ENCODE results near the gene FES.
"Not testable (repeated sequence)": the region's sequence is repeated elsewhere in the genome, so short reads cannot be mapped to it uniquely, and the experiment has no call there.

Gene FES
- 0.27 to 0.31 reads per million in 2 donors for total RNA-seq

DNA sequence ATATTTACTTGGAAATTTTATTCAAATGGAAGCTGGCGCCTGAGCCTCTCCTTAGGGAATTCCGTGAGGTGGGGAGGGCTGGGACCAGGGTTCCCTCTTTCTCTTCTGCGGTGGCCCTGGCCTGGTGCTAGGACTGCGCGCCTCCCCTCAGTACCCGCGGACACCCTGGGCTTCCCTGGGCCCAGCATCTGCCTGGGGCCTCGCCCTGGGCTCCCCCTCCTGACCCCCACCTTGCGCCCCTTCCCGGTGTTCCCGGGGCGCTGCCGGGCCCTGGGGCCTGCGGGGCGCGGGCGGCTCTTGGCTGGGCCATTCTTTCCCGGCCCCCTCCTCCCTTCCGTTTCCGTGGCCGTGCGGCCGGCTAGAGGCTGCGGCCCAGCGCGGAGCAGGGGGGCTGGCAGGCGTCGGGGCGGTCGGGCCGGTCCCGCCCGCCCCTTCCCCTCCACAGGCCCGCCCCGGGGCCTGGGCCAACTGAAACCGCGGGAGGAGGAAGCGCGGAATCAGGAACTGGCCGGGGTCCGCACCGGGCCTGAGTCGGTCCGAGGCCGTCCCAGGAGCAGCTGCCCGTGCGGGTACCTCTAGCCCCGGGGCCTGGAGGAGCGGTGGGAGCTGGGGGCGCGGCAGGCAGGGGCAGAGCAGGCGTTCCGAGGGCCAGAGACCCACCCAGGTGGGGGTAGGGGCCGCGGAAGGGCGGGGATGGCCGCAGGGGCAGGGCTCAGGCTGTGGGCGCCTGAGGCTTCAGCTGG is at the start of gene FES:
FES (plus strand) TSS at position 529 of the 743 bp plus-strand sequence. CDS start 542 bp downstream, outside the sequence.
- no peak for DNase-seq

- DNase-seq, result no peak
Measured at GRCh38 chr15:90834626-90835025, 49.7 kb upstream of the FES start.

DNA sequence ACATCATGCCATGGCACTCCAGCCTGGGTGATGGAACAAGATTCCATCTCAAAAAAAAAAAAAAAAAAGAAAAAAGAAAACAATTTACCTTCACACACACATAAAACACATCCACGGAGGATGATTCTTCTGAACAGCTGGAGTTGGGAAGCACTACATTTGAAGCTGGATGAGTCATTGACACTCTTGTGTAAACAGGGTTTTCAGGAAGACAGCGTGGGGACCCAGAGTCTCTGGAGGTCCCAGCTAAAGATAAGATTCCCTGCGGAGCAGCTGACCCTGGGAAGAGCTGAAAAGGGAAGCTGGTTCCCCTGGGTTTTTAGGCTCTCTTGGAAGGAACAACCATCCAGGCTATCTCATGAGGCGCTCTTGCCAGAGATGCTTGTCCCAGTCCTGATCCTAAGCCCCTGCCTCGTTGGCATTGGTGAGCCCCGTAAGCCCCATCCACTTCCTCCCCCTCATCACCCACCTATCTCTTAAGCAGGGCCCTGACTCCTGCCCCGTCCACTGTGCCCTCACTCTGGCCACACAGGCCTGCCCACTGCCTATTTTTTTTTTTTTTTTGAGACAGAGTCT is 47.9 kb upstream of the FES start:
- DNase-seq, result no peak

DNA sequence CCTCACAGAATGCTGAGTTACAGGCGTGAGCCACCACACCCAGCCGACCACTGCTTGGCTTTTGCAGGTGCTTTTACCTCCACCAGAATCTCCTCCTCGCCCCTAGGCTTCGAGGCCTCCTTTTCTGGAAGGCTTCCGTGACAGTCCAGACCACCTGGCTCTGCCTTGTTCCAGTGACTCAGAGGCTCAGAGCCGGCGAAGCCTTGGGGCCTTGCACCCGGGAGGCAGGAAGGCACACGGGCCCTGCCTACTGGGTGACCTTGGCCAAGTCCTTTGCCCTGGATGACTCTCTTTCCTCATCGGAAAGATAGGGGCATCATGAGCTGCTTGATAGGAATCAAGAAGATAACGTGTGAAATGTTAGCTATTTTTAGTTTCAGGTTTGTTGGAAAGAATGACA is 47.2 kb upstream of the FES start:
- DNase-seq, result peak in 2 of 5 experiments; percentile 31 to 65

GRCh38 chr15:90838139-90838538 is 46.2 kb upstream of the FES start:
- peak; percentile 51 to 96 (median 77) for DNase-seq

DNA sequence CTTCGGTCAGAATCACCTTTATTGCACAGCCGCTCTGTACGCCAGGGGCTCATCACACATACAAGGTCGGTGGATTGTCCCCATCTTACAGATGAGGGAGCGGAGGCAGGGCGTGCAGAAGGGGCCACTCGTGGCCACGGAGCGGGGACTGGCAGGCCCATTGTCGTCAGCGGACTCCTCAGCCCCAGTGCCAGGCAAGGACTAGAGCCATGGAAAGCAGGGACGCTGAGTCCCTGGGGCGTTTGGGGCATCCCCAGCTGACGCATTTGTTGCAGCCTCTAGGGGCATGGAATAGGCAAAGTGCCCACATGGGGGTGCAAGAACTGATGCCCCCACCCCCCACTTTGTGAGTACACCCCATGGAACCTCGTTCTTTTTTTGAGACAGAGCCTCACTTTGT is 45.8 kb upstream of the FES start:
- peak in 1 of 5 experiments; percentile 41 for DNase-seq

GRCh38 chr15:90839187-90840071 is 44.9 kb upstream of the FES start:
- DNase-seq, result no peak

DNA sequence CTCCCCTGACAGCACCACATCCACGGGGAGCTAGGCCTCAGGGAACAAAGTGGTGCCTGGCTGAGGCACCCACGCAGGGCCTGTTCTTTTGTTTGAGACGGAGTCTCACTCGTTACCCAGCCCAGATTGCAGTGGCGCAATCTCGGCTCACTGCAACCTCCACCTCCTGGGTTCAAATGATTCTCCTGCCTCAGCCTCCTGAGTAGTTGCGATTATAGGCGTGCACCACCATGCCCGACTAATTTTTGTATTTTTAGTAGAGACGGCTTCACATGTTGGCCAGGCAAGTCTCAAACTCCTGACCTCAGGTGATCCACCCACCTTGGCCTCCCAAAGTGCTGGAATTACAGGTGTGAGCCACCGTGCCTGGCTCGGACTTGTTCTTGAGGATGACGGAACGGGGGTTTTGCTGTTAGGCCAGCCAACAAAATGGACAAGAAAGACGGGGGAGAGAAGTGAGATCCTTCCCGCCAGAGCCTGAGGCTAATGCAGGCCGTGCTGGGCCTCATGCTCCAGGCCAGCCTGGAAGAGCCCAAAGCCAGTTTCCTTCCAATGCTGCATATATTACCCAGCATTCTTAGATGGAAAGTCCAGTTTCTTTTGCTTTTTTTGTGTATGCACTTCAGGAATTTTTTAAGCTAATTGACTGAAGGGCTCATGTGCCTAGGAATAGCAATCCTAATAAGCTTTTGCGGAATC is 44.0 kb upstream of the FES start:
- DNase-seq, result no peak

DNA sequence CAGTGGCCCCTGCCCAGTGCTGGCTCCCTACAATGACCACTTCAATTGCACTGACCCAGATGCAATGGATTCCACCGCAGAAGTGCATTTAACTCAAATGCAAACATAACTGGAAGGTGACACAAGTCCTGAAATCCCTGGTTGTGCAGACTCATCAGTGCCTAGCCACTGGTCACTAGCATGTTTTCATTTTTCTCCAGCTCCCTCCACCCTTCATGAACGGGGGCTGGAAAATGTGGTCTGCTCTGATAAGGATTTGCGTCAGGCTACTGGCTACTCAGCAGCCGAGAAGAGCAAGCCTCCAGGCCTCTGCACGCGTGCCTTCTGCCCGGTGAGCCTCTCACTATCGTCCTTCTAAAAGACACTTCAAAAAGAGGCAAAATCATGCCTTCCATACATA is 43.4 kb upstream of the FES start:
- DNase-seq, result no peak

- DNase-seq, result no peak
Measured at GRCh38 chr15:90844696-90845095, 39.6 kb upstream of the FES start.

- DNase-seq, result peak in 1 of 5 experiments; percentile 83
Measured at GRCh38 chr15:90845201-90845949, 38.9 kb upstream of the FES start.

DNA sequence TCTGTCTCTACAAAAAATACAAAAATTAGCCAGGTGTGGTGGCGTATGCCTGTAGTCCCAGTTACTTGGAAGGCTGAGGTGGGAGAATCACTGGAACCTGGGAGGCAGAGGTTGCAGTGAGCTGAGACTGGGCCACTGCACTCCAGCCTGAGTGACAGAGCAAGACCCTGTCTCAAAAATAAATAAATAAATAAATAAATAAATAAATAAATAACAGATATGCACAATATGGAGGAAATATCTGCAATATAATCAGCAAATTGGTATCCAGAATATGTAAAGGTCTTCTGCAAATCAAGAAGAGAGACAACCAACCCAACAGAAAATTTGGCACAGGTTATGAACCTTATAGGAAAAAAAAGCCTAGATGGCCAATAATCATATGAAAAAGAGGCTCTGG is 34.9 kb upstream of the FES start:
- not testable (repeated sequence) for DNase-seq

DNA sequence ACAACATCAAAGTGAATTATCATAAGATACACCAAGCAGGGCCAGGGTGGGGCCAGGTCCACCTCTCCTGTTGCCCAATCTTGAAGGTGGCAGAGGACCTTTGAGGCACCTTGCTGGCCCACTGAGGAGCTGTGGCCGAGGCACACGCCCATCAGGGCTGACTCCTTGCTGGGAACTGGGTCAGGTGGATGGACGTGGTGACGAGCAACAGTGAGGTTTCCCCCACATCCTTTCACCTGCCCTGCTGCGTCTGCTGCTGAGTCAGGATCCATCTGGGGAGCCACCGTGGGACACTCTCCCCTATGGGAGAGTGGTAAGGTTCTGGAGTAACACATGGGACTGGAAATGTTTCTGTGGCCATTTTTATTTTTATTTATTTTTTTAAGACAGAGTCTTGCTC is 33.2 kb upstream of the FES start:
- peak in 2 of 5 experiments; percentile 74 to 83 for DNase-seq

DNA sequence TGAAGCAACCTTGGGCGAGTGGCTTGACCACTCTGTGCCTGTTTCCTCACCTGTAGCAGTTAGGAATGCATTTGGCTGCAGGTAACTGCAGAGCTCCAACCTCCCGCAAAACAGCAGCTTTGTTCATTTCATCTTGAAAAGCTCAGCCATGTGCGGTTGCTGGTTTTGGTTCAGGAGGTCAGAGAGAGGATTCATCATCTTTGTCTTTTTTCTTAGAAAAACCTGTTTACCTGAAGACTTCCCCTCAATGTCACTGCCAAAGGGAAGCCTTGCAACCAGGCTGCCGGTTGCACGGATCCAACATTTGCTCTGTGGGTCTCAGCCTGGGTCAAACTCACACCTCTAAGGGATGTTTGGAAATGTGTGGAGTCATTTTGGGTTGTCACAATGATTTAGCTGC is 32.4 kb upstream of the FES start:
- peak in 1 of 5 experiments; percentile 77 for DNase-seq

DNA sequence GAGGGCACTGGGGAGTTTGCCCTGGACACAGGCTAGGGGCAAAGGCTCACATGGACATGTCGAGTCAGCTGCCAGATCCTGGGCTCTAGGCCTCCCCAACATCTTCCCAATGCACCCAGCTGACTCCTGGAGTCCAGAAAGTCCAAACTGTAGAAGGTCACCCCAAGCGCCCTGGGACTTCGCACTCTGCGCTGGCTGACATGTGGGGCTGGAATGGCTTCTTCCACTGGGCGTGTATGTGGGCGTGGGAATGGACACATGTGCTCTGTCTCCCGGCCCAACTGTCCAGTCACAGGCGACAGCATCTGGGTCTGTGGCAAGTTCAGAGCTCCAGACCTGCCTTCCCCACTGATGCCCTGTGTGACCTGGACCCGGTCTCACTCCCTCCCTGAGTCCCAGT is 29.2 kb upstream of the FES start:
- no peak for DNase-seq

GRCh38 chr15:90857337-90857736 is 27.0 kb upstream of the FES start:
- DNase-seq, result no peak

DNA sequence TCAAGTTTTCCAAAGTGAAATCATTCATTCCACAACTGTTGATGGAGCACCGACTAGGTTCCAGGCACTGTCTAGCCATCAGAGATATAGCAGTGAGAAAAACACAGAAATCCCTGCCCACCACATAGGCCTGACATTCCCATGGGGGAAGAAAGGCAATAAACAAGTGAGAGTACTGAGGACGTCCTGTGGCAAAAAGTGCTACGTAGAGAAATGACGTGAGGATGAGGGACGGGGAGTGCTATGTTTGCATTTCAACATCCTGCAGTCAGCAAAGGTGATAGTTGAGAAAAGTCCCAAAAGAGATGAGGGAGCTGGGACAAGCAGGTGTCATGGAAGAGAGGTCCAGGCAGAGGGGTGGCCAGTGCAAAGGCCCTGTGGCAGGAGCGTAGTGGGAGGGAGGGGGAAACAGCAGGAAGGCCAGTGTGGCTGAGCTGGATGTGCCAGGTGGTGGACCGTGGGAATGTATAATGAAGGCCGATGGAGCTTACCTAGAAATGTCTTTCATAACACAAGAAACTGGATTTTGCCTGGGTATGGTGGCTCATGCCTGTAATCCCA is 26.3 kb upstream of the FES start:
- DNase-seq, result peak in 1 of 5 experiments; percentile 39

- no peak for DNase-seq
Measured at GRCh38 chr15:90859234-90860131, 24.8 kb upstream of the FES start.

GRCh38 chr15:90860450-90860849 is 23.9 kb upstream of the FES start:
- DNase-seq, result no peak

- no peak for DNase-seq
Measured at GRCh38 chr15:90860942-90861675, 23.2 kb upstream of the FES start.

Measured in T-helper 2 cell (primary cell).